Raji (cell line): ENCODE measurements around the gene LIN54.

Experiments used
- POLR2A ChIP-seq: IDR thresholded peaks from 2 replicates; pipeline ENCODE4 v1.6.1; 2011; ENCODE audit warnings: low read depth, low read length, control low read depth; ENCODE audit not compliant: insufficient read depth

The LIN54 gene

DNA sequence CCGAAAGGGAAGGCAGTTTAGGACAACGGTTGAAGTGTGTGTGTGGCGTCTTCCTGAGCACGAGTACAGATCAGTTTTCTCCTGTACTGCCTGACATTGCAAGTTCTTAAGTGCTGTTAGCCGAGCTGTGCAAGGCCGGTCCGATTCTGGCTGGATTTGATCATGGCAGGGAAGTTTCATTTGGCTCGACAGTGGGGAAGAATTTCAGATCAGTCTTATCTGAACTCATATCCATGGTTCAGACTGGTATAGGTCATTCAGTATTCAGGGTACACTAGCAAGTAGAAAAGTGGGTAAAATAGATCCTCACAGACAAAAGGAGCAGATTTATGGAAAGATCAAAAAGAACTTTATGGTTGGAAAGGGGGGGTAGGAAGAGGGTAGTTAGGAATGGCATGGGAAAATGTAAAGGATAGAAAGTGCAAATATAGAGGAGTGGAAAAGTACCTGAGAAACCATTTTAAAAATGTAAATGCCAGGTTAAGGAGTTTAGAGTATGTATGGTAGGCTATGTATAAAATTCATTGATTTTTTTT lies 109.4 kb downstream of the LIN54 start:
- TF ChIP-seq POLR2A: peak; percentile 83

DNA sequence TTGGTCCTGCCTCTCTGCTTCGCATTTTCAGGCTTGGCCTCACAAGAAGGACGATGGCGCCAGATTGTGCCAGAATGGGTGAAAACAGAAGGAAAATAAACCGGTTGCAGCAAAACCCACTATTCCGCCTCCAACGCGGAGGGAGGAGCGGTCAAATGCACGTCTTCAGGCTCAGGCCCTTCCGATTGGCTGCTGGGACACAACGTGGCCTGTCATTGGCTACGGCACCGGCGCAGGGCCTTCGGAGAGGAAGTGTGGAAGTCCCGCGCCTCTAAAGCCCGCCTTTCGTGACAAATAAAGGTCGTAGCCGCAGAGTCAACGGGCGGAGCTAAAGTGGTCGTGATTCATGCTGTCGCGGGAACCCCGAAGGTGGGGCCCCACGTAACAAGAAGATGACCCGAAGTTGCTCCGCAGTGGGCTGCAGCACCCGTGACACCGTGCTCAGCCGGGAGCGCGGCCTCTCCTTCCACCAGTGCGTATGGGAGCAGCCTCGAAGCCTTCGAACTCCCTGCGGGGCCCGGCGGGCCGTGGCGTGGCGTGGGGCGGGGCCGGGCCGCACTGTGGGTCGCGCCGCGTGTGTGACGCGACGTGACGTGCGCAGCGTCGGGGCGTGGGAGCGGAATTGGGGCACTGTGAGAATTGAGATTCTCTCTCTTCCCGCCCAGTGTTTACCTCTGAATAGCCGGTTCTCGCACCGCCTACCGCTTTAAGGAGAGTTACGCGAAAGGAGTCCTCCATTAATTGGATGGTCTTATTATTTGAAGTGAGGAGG lies 110.0 kb downstream of the LIN54 start, which contains the start of gene THAP9:
Gene THAP9, plus strand, starts transcription at position 325 of the 772 bp plus-strand sequence. Its CDS starts 68 bp downstream, at position 393.
- TF ChIP-seq POLR2A: peak; percentile 87

DNA sequence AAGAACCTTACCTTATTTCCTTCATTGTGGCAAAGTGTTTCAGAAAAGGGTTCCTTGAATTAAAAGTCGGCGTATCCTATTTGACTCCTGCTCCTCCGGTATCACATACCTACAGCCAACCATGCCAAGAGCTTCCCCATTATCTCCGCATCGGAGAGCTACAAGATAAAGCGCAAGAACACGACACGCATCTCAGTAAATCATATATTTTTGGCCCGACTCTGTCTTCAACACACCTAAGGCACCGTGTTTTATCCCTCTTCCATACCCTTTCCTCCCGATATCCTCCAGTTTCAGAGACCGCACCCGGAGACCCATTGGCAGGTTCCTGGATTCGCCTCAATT lies 110.6 kb downstream of the LIN54 start:
- TF ChIP-seq POLR2A: no peak

DNA sequence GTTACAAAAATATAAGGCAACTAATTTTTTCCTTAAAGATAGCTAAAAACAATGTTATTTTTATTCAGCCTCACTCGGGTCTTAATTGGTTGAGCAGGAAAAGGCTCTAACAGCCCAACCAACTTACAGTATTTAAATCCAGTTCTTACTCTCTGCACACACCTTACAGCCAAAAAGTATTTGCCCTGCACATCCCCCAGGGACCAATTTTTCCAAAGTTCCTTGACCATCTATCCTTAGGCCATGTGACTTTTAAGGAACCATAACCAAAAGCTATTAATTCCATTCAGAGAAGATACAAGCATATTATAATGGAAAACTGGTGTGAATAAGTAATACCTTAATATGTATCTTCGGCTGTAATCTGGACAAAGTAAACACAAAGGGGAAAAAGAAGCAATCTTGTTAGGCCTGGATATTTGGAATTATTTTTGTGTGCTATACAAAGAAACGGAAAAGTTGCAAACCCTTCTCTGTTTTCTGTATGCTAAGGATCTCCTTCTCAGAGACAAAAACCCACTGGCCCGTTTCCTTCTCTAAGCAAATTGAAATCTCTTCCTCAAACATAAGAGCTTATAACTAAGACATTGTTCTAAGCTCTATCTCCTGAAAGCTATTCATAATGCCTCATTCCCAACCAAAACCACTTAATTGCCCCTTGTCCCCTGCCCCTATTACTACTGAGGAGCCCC lies 111.1 kb downstream of the LIN54 start:
- TF ChIP-seq POLR2A: no peak

DNA sequence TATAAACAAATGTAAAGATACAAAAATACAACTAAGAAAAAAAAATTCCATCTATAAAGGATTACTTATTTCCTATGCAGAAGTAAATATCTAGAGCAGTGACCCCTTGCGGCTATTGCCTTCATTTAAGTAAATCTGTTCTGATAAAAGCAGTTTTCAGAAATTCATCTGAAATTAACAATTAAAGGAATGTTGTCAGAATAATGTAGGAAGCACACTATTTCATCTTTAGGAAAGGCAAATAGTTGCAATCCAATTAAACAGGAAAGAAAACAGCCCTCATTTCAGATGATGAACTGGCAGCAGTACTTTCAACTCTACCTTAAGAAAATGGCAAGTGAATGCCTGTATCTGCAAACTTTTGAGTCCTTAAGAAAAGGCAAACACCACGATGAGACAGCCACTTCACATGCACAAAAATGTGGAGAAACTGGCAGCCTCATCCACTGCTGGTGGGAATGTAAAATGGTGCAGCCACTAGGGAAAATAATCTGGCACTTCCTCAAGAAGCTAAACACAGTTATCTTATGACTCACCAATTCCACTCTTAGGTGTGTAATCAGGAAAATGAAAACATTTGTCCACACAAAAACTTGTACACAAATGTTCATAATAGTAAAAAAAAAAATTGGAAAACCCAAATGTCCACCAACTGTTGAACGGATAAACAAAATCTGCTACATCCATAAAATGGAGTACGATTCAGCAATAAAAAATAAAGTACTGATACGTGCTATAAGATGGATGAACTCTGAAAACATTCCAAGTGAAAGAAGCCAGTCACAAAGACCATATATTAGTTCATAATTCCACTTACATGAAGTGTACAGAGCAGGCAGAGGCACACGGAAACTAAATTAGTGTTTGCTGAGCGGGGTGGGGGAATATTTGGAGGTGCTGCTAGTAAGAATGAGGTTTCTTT lies 112.0 kb downstream of the LIN54 start:
- TF ChIP-seq POLR2A: no peak

DNA sequence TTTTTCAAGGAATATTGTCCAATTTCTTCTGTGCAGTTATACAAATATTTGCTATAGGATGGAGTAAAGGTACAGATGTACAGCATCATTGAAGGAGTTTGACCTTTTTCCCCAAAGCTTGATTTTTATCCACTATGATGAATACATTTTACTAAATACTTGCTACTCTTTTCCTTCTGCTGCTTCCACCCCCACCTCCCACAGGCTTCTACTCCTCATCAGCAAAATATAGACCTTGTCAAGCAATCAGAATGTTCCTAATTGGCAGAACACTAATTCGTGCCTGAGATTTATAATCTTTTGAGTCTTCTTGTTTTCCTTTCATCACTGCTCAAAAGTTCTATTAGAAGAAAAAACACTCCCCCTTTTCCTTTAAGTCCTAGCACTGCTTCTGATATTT lies 113.9 kb downstream of the LIN54 start:
- no peak for TF ChIP-seq POLR2A

DNA sequence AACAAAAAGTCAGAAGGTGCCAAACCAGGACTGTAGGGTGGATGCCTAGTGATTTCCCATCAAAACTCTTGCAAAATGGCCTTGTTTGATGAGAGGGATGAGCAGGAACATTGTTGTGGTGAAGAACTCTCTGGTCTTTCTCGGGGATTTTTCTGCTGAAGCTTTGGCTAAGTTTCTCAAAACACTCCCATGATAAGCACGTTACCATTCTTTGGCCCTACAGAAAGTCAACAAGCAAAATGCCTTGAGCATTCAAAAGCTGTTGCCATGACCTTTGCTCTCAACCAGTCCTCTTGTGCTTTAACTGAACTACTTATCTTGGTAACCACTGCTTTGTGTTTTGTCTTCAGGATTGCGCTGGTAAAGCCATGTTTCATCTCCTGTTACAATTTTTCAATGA lies 116.7 kb downstream of the LIN54 start:
- no peak for TF ChIP-seq POLR2A

DNA sequence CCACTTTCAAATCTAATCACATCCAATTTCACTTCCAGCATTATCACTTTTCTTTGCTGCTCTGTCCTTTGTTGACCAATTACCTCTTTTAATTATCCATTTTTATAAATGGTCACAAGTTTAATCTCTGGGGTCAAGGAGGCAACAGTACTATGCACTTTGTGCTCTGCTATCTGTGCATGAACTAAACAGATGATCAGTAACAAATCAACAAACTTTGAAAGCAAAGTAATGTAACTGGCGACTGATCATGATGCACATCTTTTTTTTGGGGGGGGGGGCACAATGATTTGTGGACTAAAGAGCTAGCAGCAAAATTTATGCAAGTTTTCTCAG lies 118.2 kb downstream of the LIN54 start:
- TF ChIP-seq POLR2A: no peak

DNA sequence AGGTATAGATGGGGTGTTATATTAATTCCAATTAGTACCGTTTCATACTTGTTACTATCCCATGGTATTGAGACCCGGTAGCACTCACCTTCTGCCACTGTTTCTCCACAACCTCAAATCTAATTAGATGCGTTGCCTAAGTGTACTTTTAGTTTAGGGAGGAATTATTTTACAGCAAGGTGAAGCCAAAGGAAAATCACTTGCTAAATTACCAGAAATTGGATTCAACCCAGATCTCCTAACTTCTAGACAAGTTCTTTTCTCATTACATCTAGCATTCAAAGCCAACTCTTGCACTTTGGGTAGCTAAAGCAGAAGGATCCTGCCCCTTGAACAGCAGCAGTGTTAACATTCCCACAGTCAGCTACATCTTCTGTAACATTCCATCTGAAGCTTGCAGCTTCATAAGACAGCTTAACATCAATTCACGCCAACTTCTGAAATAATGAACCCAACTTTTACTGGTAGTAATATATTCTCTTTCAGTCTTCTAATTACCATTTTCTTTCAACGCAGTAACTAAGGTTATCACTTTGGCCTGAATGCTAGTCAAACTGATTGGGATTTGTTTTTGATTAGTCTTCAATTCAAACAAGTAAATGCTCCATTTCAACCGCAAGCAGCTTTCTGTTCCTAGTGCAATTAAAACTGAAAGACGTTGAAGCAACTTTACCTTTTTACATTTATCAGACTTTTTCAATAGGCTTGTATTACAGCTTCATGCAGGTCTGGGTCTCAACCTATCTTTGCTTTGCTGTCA lies 118.7 kb downstream of the LIN54 start:
- TF ChIP-seq POLR2A: no peak

DNA sequence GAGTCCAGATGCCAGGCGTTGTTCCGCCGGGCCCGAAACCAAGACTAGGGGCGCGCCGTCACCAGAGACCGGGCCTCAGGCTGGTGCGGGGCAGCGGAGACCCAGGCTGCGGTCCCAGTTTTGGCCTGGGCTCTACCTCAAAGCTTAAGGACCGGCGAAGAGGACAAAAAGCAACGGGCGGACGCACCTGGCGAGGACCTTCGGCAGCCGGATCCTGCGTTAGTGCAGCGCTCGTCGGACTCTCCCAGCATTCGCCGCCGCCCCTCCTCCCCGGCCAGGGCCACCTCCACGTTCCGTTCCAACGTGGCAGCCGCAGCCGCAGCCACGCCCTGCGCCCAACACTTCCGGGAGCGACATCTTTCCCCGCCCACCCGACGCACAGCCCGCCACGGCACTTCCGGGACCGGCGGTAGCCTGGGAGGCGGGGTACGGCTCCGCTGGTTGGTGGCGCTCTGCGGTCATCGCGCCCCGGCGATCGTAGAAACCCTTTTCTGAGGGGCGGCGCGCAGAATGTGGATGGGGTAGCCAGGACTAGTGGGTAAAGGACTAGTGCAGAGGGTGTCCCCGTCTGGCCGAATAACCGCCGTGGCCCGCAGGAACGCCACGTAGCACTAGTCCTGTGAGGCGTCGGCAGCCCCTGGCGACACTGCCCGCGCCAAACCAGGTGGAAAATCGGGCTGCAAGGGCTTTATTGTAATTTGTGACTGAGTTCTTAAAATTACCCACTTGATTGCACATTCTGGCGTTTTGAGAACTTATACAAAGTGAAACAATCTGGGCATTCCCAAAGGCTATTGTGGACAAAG lies 119.5 kb downstream of the LIN54 start, which contains the start of gene SEC31A:
Gene SEC31A, minus strand, starts transcription at position 253 of the 806 bp plus-strand sequence. CDS start 9,217 bp downstream, outside the sequence.
- peak; percentile 97 for TF ChIP-seq POLR2A

DNA sequence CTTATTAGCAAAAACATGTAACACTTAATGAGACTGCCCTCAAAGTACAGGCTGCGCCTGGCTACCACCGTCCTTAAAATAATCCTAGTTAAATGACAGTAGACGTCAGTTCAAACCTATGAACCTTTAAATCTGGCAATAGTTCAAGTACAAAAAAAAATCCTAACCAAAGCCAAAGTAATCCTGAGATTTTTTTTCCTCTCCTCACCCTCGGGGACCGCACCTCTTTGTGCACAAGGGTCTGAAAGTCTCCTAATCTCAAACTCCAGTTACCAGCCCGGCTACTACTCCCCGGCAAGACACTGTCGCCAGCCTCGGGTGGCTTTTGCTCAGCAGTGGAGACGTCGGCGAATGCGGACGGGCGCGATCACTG lies 120.1 kb downstream of the LIN54 start:
- no peak for TF ChIP-seq POLR2A

DNA sequence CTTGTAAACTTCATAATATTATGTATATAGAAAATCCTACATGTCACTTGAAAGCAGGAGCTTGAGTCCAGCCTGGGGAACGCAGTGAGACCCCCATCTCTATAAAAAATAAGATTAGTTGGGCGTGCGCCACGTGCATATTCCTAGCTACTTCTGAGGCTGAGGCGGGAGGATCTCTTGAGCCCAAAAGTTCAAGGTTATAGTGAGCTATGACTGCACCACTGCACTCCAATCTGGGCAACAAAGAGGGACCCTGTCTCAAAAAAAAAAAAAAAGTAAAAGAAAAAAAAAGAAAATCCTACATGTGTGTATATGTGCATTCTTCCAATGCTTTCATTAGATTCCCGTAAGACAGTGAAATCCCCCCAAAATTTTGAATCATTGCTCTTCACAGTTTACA lies 121.3 kb downstream of the LIN54 start:
- TF ChIP-seq POLR2A: no peak

DNA sequence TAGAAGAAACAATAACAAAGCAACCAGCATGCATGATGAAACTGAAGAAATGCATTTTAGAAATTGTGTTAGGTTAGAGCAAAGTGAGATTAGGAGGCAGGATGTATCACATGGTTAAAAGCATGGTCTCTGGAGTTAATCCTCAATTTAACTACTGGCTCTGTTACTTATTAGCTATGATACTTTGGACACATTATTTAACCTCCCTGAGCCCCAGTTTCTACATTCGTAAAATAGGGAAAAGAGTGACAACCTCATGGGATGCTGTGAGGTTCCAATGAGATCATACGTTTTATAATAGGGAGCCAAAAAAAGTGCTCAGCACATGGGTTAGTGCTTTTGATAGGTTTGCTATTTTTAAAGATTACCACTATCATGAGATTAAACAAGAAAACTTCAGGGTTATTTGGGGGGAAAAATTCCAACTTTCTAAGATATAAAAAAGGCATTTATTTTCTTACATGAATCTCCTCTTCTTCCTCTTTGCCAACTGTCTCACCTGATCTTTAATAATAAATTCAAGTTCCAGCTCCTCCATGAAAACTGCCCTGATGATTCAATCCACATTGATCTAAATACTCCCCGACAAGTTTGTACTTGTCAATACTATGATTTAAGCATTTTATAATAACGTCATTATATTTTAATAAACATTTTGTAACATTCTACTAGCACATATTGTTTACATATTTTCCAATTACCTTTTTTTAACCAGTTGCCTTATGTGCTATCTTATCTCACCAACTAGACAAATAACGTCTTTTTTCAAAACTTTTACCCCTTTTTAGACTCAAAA lies 124.3 kb downstream of the LIN54 start:
- no peak for TF ChIP-seq POLR2A
